ENCODE measurements around the gene CSRP1. TPM values are rescaled to one million over a fixed set of nuclear protein-coding genes. Genes with fewer than 3 reads are reported as not detected.
A peak's percentile ranks its signal among the peaks of the same experiment; 100 is the strongest.

CSRP1 gene
- total RNA-seq, 4 donors from 2014 or later = 22.7 to 91.1 (median 68.9) TPM

GRCh38 chr1:201507360-201507675, 395 bp upstream of the CSRP1 start:
- H3K9me3 ChIP-seq = no peaks in the 10 kb centered on the region
- in situ Hi-C loops (cut with MboI; ENCODE audit: low sequenced_read_pairs in 4 of 4) (no loop called here), intact Hi-C loops (cut with DNase I; ENCODE audit: low total_unique reads) (no loop called here)
- no peaks in the 10 kb centered on the region for H3K36me3 ChIP-seq
- DNase-seq (no peak), ATAC-seq (no peak)
- H3K27ac ChIP-seq = peak overlapping the region; percentile 77 to 81 (median 79)
- TF ChIP-seq POLR2A (IDR thresholded peaks at IDR 0.05) (no peak), CTCF (IDR thresholded peaks at IDR 0.05 in 4 of 5, conservative IDR thresholded peaks at IDR 0.05 in 1 of 5) (no peak)
- H3K4me1 ChIP-seq = peaks cover 19 to 21% of the 10 kb centered on the region in 2 donors
- peak overlapping the region; percentile 56 to 64 (median 62) for H3K4me3 ChIP-seq
- H3K27me3 ChIP-seq = no peaks in the 10 kb centered on the region

GRCh38 chr1:201506092-201506491, 831 bp downstream of the CSRP1 start:
- DNase-seq (no peak), ATAC-seq (no peak)
- H3K27ac ChIP-seq = peak overlapping the region; percentile 77 to 81 (median 79)
- TF ChIP-seq CTCF (IDR thresholded peaks at IDR 0.05 in 4 of 5, conservative IDR thresholded peaks at IDR 0.05 in 1 of 5) (no peak), POLR2A (IDR thresholded peaks at IDR 0.05) (no peak)
- no peaks in the 10 kb centered on the region for H3K9me3 ChIP-seq
- no peaks in the 10 kb centered on the region for H3K36me3 ChIP-seq
- in situ Hi-C loops (cut with MboI; ENCODE audit: low sequenced_read_pairs in 4 of 4) = no loop called here
- no peaks in the 10 kb centered on the region for H3K27me3 ChIP-seq
- intact Hi-C loops (cut with DNase I; ENCODE audit: low total_unique reads) = no loop called here
- H3K4me1 ChIP-seq = peaks cover 12 to 23% of the 10 kb centered on the region in 2 donors
- peak overlapping the region; percentile 56 to 64 (median 62) for H3K4me3 ChIP-seq

- no peaks in the 10 kb centered on the region for H3K9me3 ChIP-seq
- H3K27me3 ChIP-seq = no peaks in the 10 kb centered on the region
- DNase-seq = no peak
- no peak for TF ChIP-seq POLR2A (IDR thresholded peaks at IDR 0.05)
- no peak for TF ChIP-seq CTCF (IDR thresholded peaks at IDR 0.05 in 4 of 5, conservative IDR thresholded peaks at IDR 0.05 in 1 of 5)
- H3K27ac ChIP-seq = peak overlapping the region; percentile 77 to 81 (median 79)
- no peaks in the 10 kb centered on the region for H3K36me3 ChIP-seq
- in situ Hi-C loops (cut with MboI; ENCODE audit: low sequenced_read_pairs in 4 of 4) = no loop called here
- H3K4me3 ChIP-seq = peak overlapping the region; percentile 56 to 64 (median 62)
- intact Hi-C loops (cut with DNase I; ENCODE audit: low total_unique reads) = no loop called here
- no peak for ATAC-seq
- H3K4me1 ChIP-seq = peaks cover 13 to 29% of the 10 kb centered on the region in 2 donors
Measured at GRCh38 chr1:201505503-201505890, 1.4 kb downstream of the CSRP1 start.

GRCh38 chr1:201504799-201505502, 2.0 kb downstream of the CSRP1 start:
- Histone ChIP-seq H3K27me3 (no peaks in the 10 kb centered on the region), H3K36me3 (no peaks in the 10 kb centered on the region), H3K4me3 (peak overlapping the region in 3 of 4 donors; percentile 56 to 64 (median 60)), H3K27ac (peak overlapping the region; percentile 77 to 81 (median 79)), H3K9me3 (no peaks in the 10 kb centered on the region), H3K4me1 (peaks cover 18 to 30% of the 10 kb centered on the region in 2 donors)
- in situ Hi-C loops (cut with MboI; ENCODE audit: low sequenced_read_pairs in 4 of 4) = no loop called here
- ATAC-seq (no peak), DNase-seq (no peak)
- intact Hi-C loops (cut with DNase I; ENCODE audit: low total_unique reads) = no loop called here
- no peak for TF ChIP-seq POLR2A (IDR thresholded peaks at IDR 0.05)
- no peak for TF ChIP-seq CTCF (IDR thresholded peaks at IDR 0.05 in 4 of 5, conservative IDR thresholded peaks at IDR 0.05 in 1 of 5)

Data from gastrocnemius medialis (tissue), 4 donors.